PC-9 (cell line): Measurements from ENCODE around the gene ETAA1. TPM values are rescaled to one million over a fixed set of nuclear protein-coding genes. Genes with fewer than 3 reads are reported as not detected.
A peak's percentile ranks its signal among the peaks of the same experiment; 100 is the strongest.

ENCODE experiments used
- BruUV-seq: library from RNA; stranded (reverse); fragments of 400-500 nt; replicated peaks from 2 replicates; lab custom pipeline; 2021; lab: Mats Ljungman, UMichigan
- CTCF ChIA-PET: fragments of 300-600 bp; sonication (Branson Sonifier 250); formaldehyde crosslinking; loops from one replicate; lab custom pipeline; 2022; ENCODE audit warnings: antibody characterized with exemption; lab: Charles Lee
- POLR2A ChIA-PET: fragments of 300-600 bp; sonication (Branson Sonifier 250); formaldehyde crosslinking; loops from one replicate; lab custom pipeline; 2022; ENCODE audit warnings: antibody characterized with exemption; ENCODE audit not compliant: unreplicated experiment; lab: Charles Lee
- DNase-seq, 2 experiments: peaks; one replicate each; pipeline versions ENCODE4 v3.0.0 to v3.0.0-alpha.2; 2015 to 2022; ENCODE audit warnings: mixed read lengths in 1 of 2
- H2AFZ ChIP-seq: fragments of 200-600 bp; sonication (generic); 2 replicates; pipeline ENCODE4 v1.8.1; 2017; ENCODE audit warnings: antibody characterized with exemption
- H3F3A ChIP-seq: fragments of 200-600 bp; sonication (generic); 2 replicates; pipeline ENCODE4 v1.8.1; 2017; ENCODE audit warnings: antibody characterized with exemption, mild to moderate bottlenecking, low read depth; ENCODE audit not compliant: insufficient read depth
- H3K27ac ChIP-seq: fragments of 200-600 bp; sonication (generic); 2 replicates; pipeline ENCODE4 v1.6.1; 2016; ENCODE audit warnings: mixed run types
- H3K27me3 ChIP-seq: fragments of 200-600 bp; sonication (generic); 2 replicates; pipeline ENCODE4 v1.6.1; 2016; ENCODE audit warnings: low read depth, mixed run types; ENCODE audit not compliant: insufficient read depth
- H3K36me3 ChIP-seq: fragments of 200-600 bp; sonication (generic); 2 replicates; pipeline ENCODE4 v1.6.1; 2016; ENCODE audit warnings: low read depth, mixed run types
- H3K4me1 ChIP-seq: fragments of 200-600 bp; sonication (generic); replicated peaks from 2 replicates; pipeline ENCODE4 v1.6.1; 2016; ENCODE audit warnings: mixed run types; ENCODE audit not compliant: insufficient read depth
- H3K4me2 ChIP-seq: fragments of 200-600 bp; sonication (generic); 2 replicates; pipeline ENCODE4 v1.6.1; 2017; ENCODE audit warnings: mixed run types
- H3K4me3 ChIP-seq: fragments of 200-600 bp; sonication (generic); 2 replicates; pipeline ENCODE4 v1.6.1; 2016; ENCODE audit warnings: mixed run types
- H3K79me2 ChIP-seq: fragments of 200-600 bp; sonication (generic); 2 replicates; pipeline ENCODE4 v1.6.1; 2017; ENCODE audit warnings: low read depth, mixed run types
- H3K9me2 ChIP-seq: fragments of 200-600 bp; sonication (generic); 2 replicates; pipeline ENCODE4 v1.8.1; 2017; ENCODE audit warnings: mild to moderate bottlenecking; ENCODE audit not compliant: insufficient read depth
- H3K9me3 ChIP-seq: fragments of 200-600 bp; sonication (generic); 2 replicates; pipeline ENCODE4 v1.8.1; 2016; ENCODE audit warnings: low read depth; ENCODE audit not compliant: insufficient read depth
- H4K20me1 ChIP-seq: fragments of 200-600 bp; sonication (generic); 2 replicates; pipeline ENCODE4 v1.8.1; 2017; ENCODE audit not compliant: insufficient read depth
- CTCF ChIP-seq: fragments of 200-600 bp; sonication (generic); conservative IDR thresholded peaks from 2 replicates; pipeline ENCODE4 v1.6.1; 2017; ENCODE audit warnings: mixed run types, antibody characterized with exemption, mild to moderate bottlenecking, moderate library complexity
- EZH2 ChIP-seq: fragments of 200-600 bp; sonication (generic); IDR thresholded peaks from 2 replicates; pipeline ENCODE4 v1.8.0; 2017; ENCODE audit warnings: antibody characterized with exemption, low read depth
- intact Hi-C: fragments of 100-400 bp; cut with micrococcal nuclease; formaldehyde crosslinking; loops from one replicate; pipeline ENCODE4 v1.10.0; 2022; ENCODE audit not compliant: unreplicated experiment
- total RNA-seq: library from RNA; stranded (reverse); gene quantifications from 2 replicates; pipeline ENCODE4 v1.2.3, GENCODE V29; 2021

ETAA1 gene
- total RNA-seq, 1 experiment from 2014 or later: 25.3 TPM

- ChIA-PET CTCF (interaction anchor here (0.6 kb wide), 1 partner anchor 964 kb away, joined by 12 read pairs; no protein-coding TSS in a partner anchor), POLR2A (no interaction called here)
- Histone ChIP-seq H3K36me3 (peaks cover 36% of the 10 kb centered on the region), H3K27me3 (no peaks in the 10 kb centered on the region), H4K20me1 (no peaks in the 10 kb centered on the region), H2AFZ (no peak overlapping the region), H3F3A (peaks cover 17% of the 10 kb centered on the region), H3K9me2 (no peaks in the 10 kb centered on the region; the same call in 1 of the 2 replicates), H3K79me2 (peaks cover 33% of the 10 kb centered on the region), H3K9me3 (no peaks in the 10 kb centered on the region), H3K4me3 (no peak overlapping the region), H3K27ac (no peak overlapping the region), H3K4me2 (peak overlapping the region; percentile 76), H3K4me1 (peaks cover 34% of the 10 kb centered on the region)
- intact Hi-C loops: no loop called here
- TF ChIP-seq EZH2: no peak
- TF ChIP-seq CTCF: no peak
- BruUV-seq: no TSS peak
- DNase-seq: no peak
Observed at GRCh38 chr2:67399144-67399543, 2.0 kb downstream of the ETAA1 start.

GRCh38 chr2:67399831-67400489 is 2.8 kb downstream of the ETAA1 start:
- peaks cover 34% of the 10 kb centered on the region for H3K4me1 ChIP-seq
- no TSS peak for BruUV-seq
- peaks cover 44% of the 10 kb centered on the region for H3K36me3 ChIP-seq
- peaks cover 12% of the 10 kb centered on the region for H3F3A ChIP-seq
- POLR2A ChIA-PET: interaction anchor here (0.7 kb wide), 1 partner anchor 919 kb away, joined by 4 read pairs; no protein-coding TSS in a partner anchor
- no peaks in the 10 kb centered on the region for H3K27me3 ChIP-seq
- no peak overlapping the region for H2AFZ ChIP-seq
- peak overlapping the region; percentile 31 for H3K4me2 ChIP-seq
- CTCF ChIA-PET: interaction anchor here (1.3 kb wide), 1 partner anchor 77 kb away, joined by 3 read pairs; no protein-coding TSS in a partner anchor
- no peaks in the 10 kb centered on the region for H3K9me3 ChIP-seq
- peaks cover 33% of the 10 kb centered on the region for H3K79me2 ChIP-seq
- H3K9me2 ChIP-seq: no peaks in the 10 kb centered on the region; the same call in 1 of the 2 replicates
- peak overlapping the region; percentile 23; the same call in 1 of the 2 replicates for H3K27ac ChIP-seq
- DNase-seq: no peak
- intact Hi-C loops: loop anchor here (2.0 kb wide), 1 partner anchor 63 kb away; no protein-coding TSS in a partner anchor
- TF ChIP-seq EZH2 (no peak), CTCF (no peak)
- H3K4me3 ChIP-seq: no peak overlapping the region
- no peaks in the 10 kb centered on the region for H4K20me1 ChIP-seq

- Histone ChIP-seq H3K36me3 (peaks cover 52% of the 10 kb centered on the region), H4K20me1 (no peaks in the 10 kb centered on the region), H3K79me2 (peaks cover 33% of the 10 kb centered on the region), H3K9me3 (no peaks in the 10 kb centered on the region), H3K27me3 (no peaks in the 10 kb centered on the region), H2AFZ (no peak overlapping the region), H3K27ac (peak overlapping the region; percentile 23; the same call in 1 of the 2 replicates), H3K4me2 (peak overlapping the region; percentile 31), H3F3A (peaks cover 12% of the 10 kb centered on the region), H3K4me3 (no peak overlapping the region), H3K9me2 (no peaks in the 10 kb centered on the region; the same call in 1 of the 2 replicates), H3K4me1 (peaks cover 34% of the 10 kb centered on the region)
- TF ChIP-seq EZH2 (no peak), CTCF (no peak)
- DNase-seq: peak in 1 of 2 experiments; percentile 65
- BruUV-seq: no TSS peak
- intact Hi-C loops: loop anchor here (2.0 kb wide), 1 partner anchor 62 kb away; no protein-coding TSS in a partner anchor
- ChIA-PET CTCF (interaction anchor here (1.3 kb wide), 1 partner anchor 76 kb away, joined by 3 read pairs; no protein-coding TSS in a partner anchor), POLR2A (interaction anchor here (0.6 to 0.7 kb wide), 3 partner anchors 110 to 941 kb away, joined by 4 to 7 read pairs (median 4); no protein-coding TSS in a partner anchor)
Observed at GRCh38 chr2:67400560-67401485, 3.7 kb downstream of the ETAA1 start.
